Neural progenitor cell (in vitro differentiated cells): ENCODE data around the gene CDK8. TPM values are rescaled to one million over a fixed set of nuclear protein-coding genes. Genes with fewer than 3 reads are reported as not detected.

ENCODE experiments used
- DNase-seq: peaks from one replicate; pipeline ENCODE4 v3.0.0-alpha.2; 2016; ENCODE audit warnings: low spot score
- H2AFZ ChIP-seq: fragments of 200-600 bp; sonication (generic); replicated peaks from 2 replicates; pipeline ENCODE4 v1.6.1; 2016; ENCODE audit warnings: antibody characterized with exemption
- H3F3A ChIP-seq: fragments of 200-600 bp; sonication (generic); 2 replicates; pipeline ENCODE4 v1.6.1; 2016; ENCODE audit warnings: antibody characterized with exemption, low read depth
- H3K27ac ChIP-seq: fragments of 200-600 bp; sonication (generic); 2 replicates; pipeline ENCODE4 v1.5.1; 2016; ENCODE audit warnings: mild to moderate bottlenecking
- H3K27me3 ChIP-seq: fragments of 200-600 bp; sonication (generic); 2 replicates; pipeline ENCODE4 v1.6.1; 2016; ENCODE audit warnings: mild to moderate bottlenecking, moderate library complexity
- H3K36me3 ChIP-seq: fragments of 200-600 bp; sonication (generic); 2 replicates; pipeline ENCODE4 v1.5.1; 2016
- H3K4me1 ChIP-seq: fragments of 200-600 bp; sonication (generic); 2 replicates; pipeline ENCODE4 v1.6.1; 2016; ENCODE audit warnings: mixed run types
- H3K4me2 ChIP-seq: fragments of 200-600 bp; sonication (generic); 2 replicates; pipeline ENCODE4 v1.6.1; 2016
- H3K4me3 ChIP-seq: fragments of 200-600 bp; sonication (generic); 2 replicates; pipeline ENCODE4 v1.5.1; 2016
- H3K79me2 ChIP-seq: fragments of 200-600 bp; sonication (generic); 2 replicates; pipeline ENCODE4 v1.6.1; 2016; ENCODE audit warnings: low read depth
- H3K9ac ChIP-seq: fragments of 200-600 bp; sonication (generic); 2 replicates; pipeline ENCODE4 v1.6.1; 2016
- H3K9me3 ChIP-seq: fragments of 200-600 bp; sonication (generic); 2 replicates; pipeline ENCODE4 v1.5.1; 2016; ENCODE audit warnings: low read depth
- H4K20me1 ChIP-seq: fragments of 200-600 bp; sonication (generic); 2 replicates; pipeline ENCODE4 v1.6.1; 2016; ENCODE audit warnings: low read depth
- H3K27ac Mint-ChIP-seq: 3 replicates; pipeline ENCODE4 v1.8.0; 2021; ENCODE audit warnings: mixed read lengths
- H3K27me3 Mint-ChIP-seq: 2 replicates; pipeline ENCODE4 v1.8.0; 2022; ENCODE audit warnings: low read depth, mild to moderate bottlenecking, inconsistent platforms, moderate library complexity, mixed read lengths; ENCODE audit not compliant: insufficient read depth
- H3K36me3 Mint-ChIP-seq: 3 replicates; pipeline ENCODE4 v1.8.0; 2021; ENCODE audit warnings: mixed read lengths
- H3K4me1 Mint-ChIP-seq: 3 replicates; pipeline ENCODE4 v1.8.0; 2021; ENCODE audit warnings: mixed read lengths
- H3K4me3 Mint-ChIP-seq: 3 replicates; pipeline ENCODE4 v1.8.0; 2021; ENCODE audit warnings: mild to moderate bottlenecking, moderate library complexity, mixed read lengths
- H3K9me3 Mint-ChIP-seq: 3 replicates; pipeline ENCODE4 v1.8.0; 2020; ENCODE audit warnings: mixed read lengths
- EZH2 ChIP-seq: fragments of 200-600 bp; sonication (generic); IDR thresholded peaks from 2 replicates; pipeline ENCODE4 v1.6.1; 2017; ENCODE audit warnings: antibody characterized with exemption, mild to moderate bottlenecking, moderate library complexity
- EZH2phosphoT487 ChIP-seq: fragments of 200-600 bp; sonication (generic); IDR thresholded peaks from 2 replicates; pipeline ENCODE4 v1.6.1; 2017; ENCODE audit warnings: antibody characterized with exemption
- total RNA-seq: library from RNA; depleted of rRNA; stranded (reverse); fragments of >200 nt; gene quantifications from 2 replicates; pipeline ENCODE4 v1.2.3, GENCODE V29; 2015; ENCODE audit warnings: low replicate concordance
- TF ChIP-seq, protein P1 (sequence below): fragments of 200-600 bp; sonication (generic); IDR thresholded peaks from 2 replicates; pipeline ENCODE4 v1.5.1; 2017; ENCODE audit warnings: antibody characterized with exemption, mild to moderate bottlenecking

CDK8 gene
- total RNA-seq, 1 donor from 2014 or later, result 69.3 TPM

DNA sequence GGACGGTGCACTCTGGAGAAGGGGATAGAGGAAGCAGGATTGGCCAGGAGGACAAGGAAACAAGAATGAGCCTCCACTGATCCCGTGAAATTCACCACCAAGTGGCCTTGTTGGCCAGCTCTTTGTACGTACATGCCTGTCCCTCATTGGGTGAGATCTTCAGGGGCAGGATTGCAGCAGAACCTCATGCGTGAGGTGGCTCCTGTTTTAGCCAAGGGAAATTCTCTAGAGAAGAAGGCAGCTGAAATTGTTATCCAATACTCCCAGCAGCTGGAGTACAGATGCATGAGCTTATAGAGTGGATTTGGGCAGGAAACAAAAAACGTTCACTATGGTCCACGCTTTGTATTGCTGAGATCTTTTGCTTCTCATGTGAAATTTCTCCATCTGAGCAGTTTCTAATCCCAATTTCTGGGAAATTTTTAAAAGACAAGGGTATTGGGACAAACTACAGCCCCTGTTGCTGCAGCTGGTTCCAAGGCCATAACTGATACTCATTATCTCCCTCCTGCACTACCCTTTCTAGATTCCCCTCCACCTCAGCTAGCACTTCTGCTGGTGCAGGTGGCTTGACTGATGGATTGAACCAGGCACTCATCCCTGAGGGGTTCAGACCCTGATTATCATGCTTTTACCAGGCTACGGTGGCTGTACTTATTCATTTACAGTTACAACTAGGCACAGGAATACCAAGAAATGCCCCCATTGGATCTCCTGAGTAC, 27.9 kb upstream of the CDK8 start:
- Mint-ChIP-seq H3K4me3 (no peak overlapping the region), H3K27me3 (peaks cover 11% of the 10 kb centered on the region)
- no peak overlapping the region for H3K4me3 ChIP-seq

DNA sequence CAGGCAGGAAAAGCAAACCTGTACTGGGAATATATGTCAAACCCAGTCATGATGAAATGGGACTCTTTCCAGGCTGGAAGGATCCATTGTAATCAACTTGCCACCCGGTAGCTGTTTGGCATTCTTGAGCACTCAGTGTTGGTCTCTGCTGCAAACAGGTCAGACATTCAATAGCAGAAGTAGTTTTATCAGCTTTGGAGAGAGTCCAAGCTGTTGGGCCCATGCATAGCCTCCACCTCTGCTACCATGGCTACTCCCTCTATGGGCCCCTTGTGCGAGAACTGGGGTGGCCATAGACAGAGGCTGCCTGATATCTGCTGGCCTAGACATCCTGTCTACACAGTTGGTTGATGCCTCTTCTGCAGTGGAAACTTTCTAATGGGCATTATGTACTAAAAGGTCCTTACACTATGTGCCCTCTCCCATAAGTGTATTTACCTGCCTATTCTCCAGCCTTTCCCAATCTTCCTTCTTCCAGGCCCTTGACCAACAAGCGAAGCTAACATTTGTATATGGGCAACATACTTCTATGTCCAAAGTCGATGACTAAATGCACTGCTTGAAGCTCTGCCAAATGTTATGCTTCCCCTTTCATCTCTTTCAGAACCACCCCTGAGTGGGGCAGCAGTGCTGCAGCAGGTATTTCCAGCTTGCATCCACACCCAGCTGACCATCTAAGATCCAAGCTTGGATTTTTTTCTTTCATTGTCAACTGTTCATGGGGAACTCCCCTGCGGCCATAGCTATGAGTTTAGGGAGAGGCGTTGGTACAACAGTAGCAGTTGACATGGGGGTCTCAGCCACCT, 26.6 kb upstream of the CDK8 start:
- no peak overlapping the region for H3K4me3 ChIP-seq
- peaks cover 9% of the 10 kb centered on the region for H3K27me3 Mint-ChIP-seq
- H3K9ac ChIP-seq, result no peak overlapping the region
- H3K79me2 ChIP-seq, result no peaks in the 10 kb centered on the region
- no peak overlapping the region for H2AFZ ChIP-seq
- no peak overlapping the region for H3K27ac ChIP-seq
- H4K20me1 ChIP-seq, result no peaks in the 10 kb centered on the region
- H3K36me3 ChIP-seq, result no peaks in the 10 kb centered on the region
- TF ChIP-seq EZH2phosphoT487 (no peak), EZH2 (no peak)
- TF ChIP-seq, protein P1, sequence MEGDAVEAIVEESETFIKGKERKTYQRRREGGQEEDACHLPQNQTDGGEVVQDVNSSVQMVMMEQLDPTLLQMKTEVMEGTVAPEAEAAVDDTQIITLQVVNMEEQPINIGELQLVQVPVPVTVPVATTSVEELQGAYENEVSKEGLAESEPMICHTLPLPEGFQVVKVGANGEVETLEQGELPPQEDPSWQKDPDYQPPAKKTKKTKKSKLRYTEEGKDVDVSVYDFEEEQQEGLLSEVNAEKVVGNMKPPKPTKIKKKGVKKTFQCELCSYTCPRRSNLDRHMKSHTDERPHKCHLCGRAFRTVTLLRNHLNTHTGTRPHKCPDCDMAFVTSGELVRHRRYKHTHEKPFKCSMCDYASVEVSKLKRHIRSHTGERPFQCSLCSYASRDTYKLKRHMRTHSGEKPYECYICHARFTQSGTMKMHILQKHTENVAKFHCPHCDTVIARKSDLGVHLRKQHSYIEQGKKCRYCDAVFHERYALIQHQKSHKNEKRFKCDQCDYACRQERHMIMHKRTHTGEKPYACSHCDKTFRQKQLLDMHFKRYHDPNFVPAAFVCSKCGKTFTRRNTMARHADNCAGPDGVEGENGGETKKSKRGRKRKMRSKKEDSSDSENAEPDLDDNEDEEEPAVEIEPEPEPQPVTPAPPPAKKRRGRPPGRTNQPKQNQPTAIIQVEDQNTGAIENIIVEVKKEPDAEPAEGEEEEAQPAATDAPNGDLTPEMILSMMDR, result no peak
- DNase-seq, result no peak
- H3K4me2 ChIP-seq, result no peak overlapping the region
- H3K27ac Mint-ChIP-seq, result peak overlapping the region; percentile 10
- H3K9me3 Mint-ChIP-seq, result no peaks in the 10 kb centered on the region
- peaks cover 10% of the 10 kb centered on the region for H3K4me1 Mint-ChIP-seq
- H3K36me3 Mint-ChIP-seq, result no peaks in the 10 kb centered on the region
- no peak overlapping the region for H3K4me3 Mint-ChIP-seq
- H3K4me1 ChIP-seq, result no peaks in the 10 kb centered on the region
- H3K9me3 ChIP-seq, result no peaks in the 10 kb centered on the region
- peaks cover 20% of the 10 kb centered on the region for H3K27me3 ChIP-seq
- H3F3A ChIP-seq, result peaks cover 11% of the 10 kb centered on the region

More for the DNA sequence above, 27.9 kb upstream of the CDK8 start:
- peaks cover 4% of the 10 kb centered on the region for H3K79me2 ChIP-seq
- H3K36me3 Mint-ChIP-seq, result no peaks in the 10 kb centered on the region
- no peaks in the 10 kb centered on the region for H3K9me3 ChIP-seq
- no peak for DNase-seq
- H3K27me3 ChIP-seq, result peaks cover 20% of the 10 kb centered on the region
- H3F3A ChIP-seq, result peaks cover 24% of the 10 kb centered on the region
- TF ChIP-seq EZH2phosphoT487 (no peak), EZH2 (no peak)
- TF ChIP-seq, protein P1, result no peak
- no peak overlapping the region for H3K9ac ChIP-seq
- no peaks in the 10 kb centered on the region for H3K9me3 Mint-ChIP-seq
- no peaks in the 10 kb centered on the region for H3K4me1 ChIP-seq
- no peaks in the 10 kb centered on the region for H4K20me1 ChIP-seq
- H3K4me1 Mint-ChIP-seq, result peaks cover 18% of the 10 kb centered on the region
- H3K4me2 ChIP-seq, result no peak overlapping the region
- no peaks in the 10 kb centered on the region for H3K36me3 ChIP-seq
- H2AFZ ChIP-seq, result no peak overlapping the region
- H3K27ac Mint-ChIP-seq, result no peak overlapping the region
- no peak overlapping the region for H3K27ac ChIP-seq

DNA sequence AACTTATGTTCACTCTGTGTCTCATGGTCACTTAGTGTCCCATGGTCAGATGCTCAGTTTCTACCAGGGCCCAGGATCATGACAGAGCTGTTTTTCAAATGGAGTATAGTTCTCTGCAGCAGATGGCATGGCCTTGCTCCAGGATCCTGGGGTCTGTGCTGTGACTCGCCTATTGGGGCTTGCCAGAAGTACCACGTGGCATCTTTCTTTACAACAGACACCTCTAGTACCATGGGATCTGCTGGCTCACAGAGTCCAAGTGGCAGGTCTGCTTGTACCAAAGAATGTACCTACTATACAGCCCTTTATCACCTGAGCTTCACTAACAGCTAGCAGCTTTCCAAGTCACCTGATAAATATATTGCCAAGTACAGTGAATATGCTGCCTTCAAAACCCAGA, 25.8 kb upstream of the CDK8 start:
- no peak overlapping the region for H3K4me3 Mint-ChIP-seq
- Histone ChIP-seq H2AFZ (no peak overlapping the region), H3K4me3 (no peak overlapping the region), H3K4me2 (no peak overlapping the region), H4K20me1 (no peaks in the 10 kb centered on the region), H3K9ac (no peak overlapping the region), H3K79me2 (no peaks in the 10 kb centered on the region), H3K36me3 (no peaks in the 10 kb centered on the region), H3F3A (peaks cover 4% of the 10 kb centered on the region), H3K9me3 (no peaks in the 10 kb centered on the region), H3K27me3 (peaks cover 20% of the 10 kb centered on the region), H3K27ac (no peak overlapping the region), H3K4me1 (no peaks in the 10 kb centered on the region)
- H3K27me3 Mint-ChIP-seq, result peaks cover 7% of the 10 kb centered on the region
- H3K27ac Mint-ChIP-seq, result no peak overlapping the region
- DNase-seq, result no peak
- no peaks in the 10 kb centered on the region for H3K9me3 Mint-ChIP-seq
- H3K36me3 Mint-ChIP-seq, result no peaks in the 10 kb centered on the region
- peaks cover 3% of the 10 kb centered on the region for H3K4me1 Mint-ChIP-seq
- no peak for TF ChIP-seq EZH2phosphoT487
- TF ChIP-seq, protein P1, result no peak
- no peak for TF ChIP-seq EZH2
